Mesenchymal stem cell (in vitro differentiated cells and primary cell): ENCODE data around the gene IFI30.
A peak's percentile ranks its signal among the peaks of the same experiment; 100 is the strongest.
"Not testable (repeated sequence)": the region's sequence is repeated elsewhere in the genome, so short reads cannot be mapped to it uniquely, and the experiment has no call there.

Experiments used
- DNase-seq: peaks from one replicate; pipeline ENCODE4 v3.0.0-alpha.2; 2013
- H2AFZ ChIP-seq: one replicate; pipeline ENCODE4 v1.6.1; 2013; ENCODE audit warnings: low read depth, mild to moderate bottlenecking, control low read depth, inconsistent platforms, low read length, moderate library complexity
- H2AK5ac ChIP-seq: 2 replicates; pipeline ENCODE4 v1.6.1; 2013; ENCODE audit warnings: low read length, moderate library complexity, mild to moderate bottlenecking, inconsistent platforms; ENCODE audit not compliant: severe bottlenecking
- H2BK120ac ChIP-seq: one replicate; pipeline ENCODE4 v1.6.1; 2013; ENCODE audit warnings: low read depth, mild to moderate bottlenecking, inconsistent platforms, low read length, moderate library complexity
- H2BK12ac ChIP-seq, 2 experiments: one replicate each; pipeline ENCODE4 v1.6.1; 2013; ENCODE audit warnings: inconsistent platforms in 2 of 2, low read length in 2 of 2, mild to moderate bottlenecking in 2 of 2, moderate library complexity in 2 of 2, control low read depth in 1 of 2
- H2BK15ac ChIP-seq: one replicate; pipeline ENCODE4 v1.6.1; 2013; ENCODE audit warnings: mild to moderate bottlenecking, low read depth, inconsistent platforms; ENCODE audit not compliant: poor library complexity, severe bottlenecking
- H2BK5ac ChIP-seq: 2 replicates; pipeline ENCODE4 v1.6.1; 2013; ENCODE audit warnings: low read depth, mild to moderate bottlenecking, low read length, control low read depth, inconsistent platforms; ENCODE audit not compliant: poor library complexity, severe bottlenecking
- H3K14ac ChIP-seq, 2 experiments: one replicate each; pipeline ENCODE4 v1.6.1; 2013; ENCODE audit warnings: inconsistent platforms in 2 of 2, low read length in 2 of 2, control low read depth in 1 of 2, mild to moderate bottlenecking in 1 of 2, moderate library complexity in 1 of 2
- H3K18ac ChIP-seq, 2 experiments: one replicate each; pipeline ENCODE4 v1.6.1; 2013; ENCODE audit warnings: inconsistent platforms in 2 of 2, low read length in 2 of 2, control low read depth in 1 of 2, low read depth in 1 of 2, mild to moderate bottlenecking in 1 of 2
- H3K23ac ChIP-seq, 2 experiments: one replicate each; pipeline ENCODE4 v1.6.1; 2013; ENCODE audit warnings: inconsistent platforms in 2 of 2, low read length in 2 of 2, mild to moderate bottlenecking in 2 of 2, moderate library complexity in 2 of 2, control low read depth in 1 of 2
- H3K27ac ChIP-seq: 2 replicates; pipeline ENCODE4 v1.5.1; 2013; ENCODE audit warnings: mild to moderate bottlenecking, moderate library complexity, low read length, control low read depth, inconsistent platforms; ENCODE audit not compliant: poor library complexity, severe bottlenecking
- H3K27me3 ChIP-seq, 2 experiments: 2 replicates each; pipeline versions ENCODE4 v1.6.1 to v1.7.0; 2013; ENCODE audit warnings: low read length in 2 of 2, mild to moderate bottlenecking in 2 of 2, moderate library complexity in 2 of 2, control low read depth in 1 of 2, inconsistent platforms in 1 of 2; ENCODE audit not compliant: control insufficient read depth in 1 of 2, insufficient read depth in 1 of 2
- H3K36me3 ChIP-seq, 2 experiments: 2 replicates each; pipeline versions ENCODE4 v1.6.1 to v1.7.0; 2013; ENCODE audit warnings: low read length in 2 of 2, control low read depth in 1 of 2, inconsistent platforms in 1 of 2, low read depth in 1 of 2, mild to moderate bottlenecking in 1 of 2; ENCODE audit not compliant: insufficient read depth in 2 of 2, control insufficient read depth in 1 of 2
- H3K4ac ChIP-seq, 2 experiments: one replicate each; pipeline ENCODE4 v1.6.1; 2013; ENCODE audit warnings: inconsistent platforms in 2 of 2, low read length in 2 of 2, mild to moderate bottlenecking in 2 of 2, moderate library complexity in 2 of 2, control low read depth in 1 of 2, low read depth in 1 of 2
- H3K4me1 ChIP-seq: 2 replicates; pipeline ENCODE4 v1.6.1; 2013; ENCODE audit warnings: low read depth, low read length, control low read depth; ENCODE audit not compliant: control insufficient read depth, insufficient read depth
- H3K4me2 ChIP-seq: 2 replicates; pipeline ENCODE4 v1.6.1; 2013; ENCODE audit warnings: low read length, mild to moderate bottlenecking, inconsistent platforms; ENCODE audit not compliant: poor library complexity, severe bottlenecking
- H3K4me3 ChIP-seq, 2 experiments: 2 replicates each; pipeline versions ENCODE4 v1.5.1 to v1.7.0; 2013; ENCODE audit warnings: low read length in 2 of 2, mild to moderate bottlenecking in 2 of 2, control low read depth in 1 of 2, low read depth in 1 of 2; ENCODE audit not compliant: insufficient read depth in 1 of 2
- H3K79me1 ChIP-seq: replicated peaks from 2 replicates; pipeline ENCODE4 v1.6.1; 2013; ENCODE audit warnings: mild to moderate bottlenecking, control low read depth, low read length, inconsistent platforms; ENCODE audit not compliant: poor library complexity, severe bottlenecking
- H3K9ac ChIP-seq: 2 replicates; pipeline ENCODE4 v1.7.0; 2013; ENCODE audit warnings: mild to moderate bottlenecking, low read length, moderate library complexity
- H3K9me3 ChIP-seq: 2 replicates; pipeline ENCODE4 v1.7.0; 2013; ENCODE audit warnings: mild to moderate bottlenecking, low read length; ENCODE audit not compliant: control insufficient read depth
- H4K8ac ChIP-seq: one replicate; pipeline ENCODE4 v1.6.1; 2013; ENCODE audit warnings: inconsistent platforms, mild to moderate bottlenecking, low read length, moderate library complexity
- H4K91ac ChIP-seq: one replicate; pipeline ENCODE4 v1.6.1; 2013; ENCODE audit warnings: mild to moderate bottlenecking, low read length, inconsistent platforms
- WGBS: methylation state at CpG from one replicate; pipeline ENCODE4 v1.1.7; 2013; ENCODE audit warnings: mixed read lengths; 5-methylcytosine and 5-hydroxymethylcytosine counted together

IFI30 gene

GRCh38 chr19:18159059-18159616, 14.5 kb upstream of the IFI30 start:
- H2AK5ac ChIP-seq, H3K4me2 ChIP-seq, H3K18ac ChIP-seq, H3K23ac ChIP-seq, H3K9me3 ChIP-seq, H2BK15ac ChIP-seq, DNase-seq, H4K8ac ChIP-seq, H3K4me3 ChIP-seq, H3K14ac ChIP-seq, H2AFZ ChIP-seq, H3K9ac ChIP-seq, H2BK120ac ChIP-seq, H2BK5ac ChIP-seq, H2BK12ac ChIP-seq, H4K91ac ChIP-seq, H3K4ac ChIP-seq, H3K27me3 ChIP-seq, H3K27ac ChIP-seq: not testable (repeated sequence)
- H3K4me1 ChIP-seq, result peaks cover 44% of the 10 kb centered on the region
- peaks cover 25% of the 10 kb centered on the region for H3K79me1 ChIP-seq
- H3K36me3 ChIP-seq, result peaks cover 35 to 64% of the 10 kb centered on the region in 2 experiments
- 94% methylated on average over 4 of the region's 6 CpGs for WGBS

- H3K27ac ChIP-seq, result no peak overlapping the region
- H3K9me3 ChIP-seq, result no peaks in the 10 kb centered on the region
- no peak overlapping the region for H2BK120ac ChIP-seq
- no peak overlapping the region for H2AFZ ChIP-seq
- no peak overlapping the region for H2BK5ac ChIP-seq
- H3K9ac ChIP-seq, result no peak overlapping the region
- H3K14ac ChIP-seq, result no peak overlapping the region
- no peak overlapping the region for H3K4me2 ChIP-seq
- H2AK5ac ChIP-seq, result no peak overlapping the region
- H3K4ac ChIP-seq, result no peak overlapping the region
- no peaks in the 10 kb centered on the region for H3K27me3 ChIP-seq
- peaks cover 37 to 66% of the 10 kb centered on the region in 2 experiments for H3K36me3 ChIP-seq
- peaks cover 25% of the 10 kb centered on the region for H3K79me1 ChIP-seq
- no peak overlapping the region for H2BK12ac ChIP-seq
- H3K18ac ChIP-seq, result no peak overlapping the region
- no peak overlapping the region for H4K91ac ChIP-seq
- WGBS, result 93% methylated on average over 10 of the region's 10 CpGs
- no peak overlapping the region for H4K8ac ChIP-seq
- H3K23ac ChIP-seq, result no peak overlapping the region
- no peak overlapping the region for H2BK15ac ChIP-seq
- DNase-seq, result no peak
- H3K4me3 ChIP-seq, result no peak overlapping the region
- peaks cover 38% of the 10 kb centered on the region for H3K4me1 ChIP-seq
Measured at GRCh38 chr19:18159810-18160209, 13.8 kb upstream of the IFI30 start.

- H3K4me3 ChIP-seq, result peak overlapping the region in 1 of 2 experiments; percentile 61
- no peak overlapping the region for H2BK15ac ChIP-seq
- H2BK5ac ChIP-seq, result no peak overlapping the region
- no peak overlapping the region for H3K27ac ChIP-seq
- H3K4ac ChIP-seq, result no peak overlapping the region
- H3K4me2 ChIP-seq, result peak overlapping the region; percentile 43
- peaks cover 43 to 67% of the 10 kb centered on the region in 2 experiments for H3K36me3 ChIP-seq
- H3K27me3 ChIP-seq, result no peaks in the 10 kb centered on the region
- WGBS, result 95% methylated on average over 13 of the region's 13 CpGs
- peak overlapping the region; percentile 51 for H3K9ac ChIP-seq
- no peak overlapping the region for H2AK5ac ChIP-seq
- H3K23ac ChIP-seq, result no peak overlapping the region
- peaks cover 25% of the 10 kb centered on the region for H3K79me1 ChIP-seq
- H4K8ac ChIP-seq, result peak overlapping the region; percentile 88
- H2BK12ac ChIP-seq, result no peak overlapping the region
- no peak overlapping the region for H2AFZ ChIP-seq
- H3K4me1 ChIP-seq, result peaks cover 34% of the 10 kb centered on the region
- no peak overlapping the region for H2BK120ac ChIP-seq
- H3K14ac ChIP-seq, result peak overlapping the region in 1 of 2 experiments; percentile 44
- H3K9me3 ChIP-seq, result no peaks in the 10 kb centered on the region
- no peak for DNase-seq
- peak overlapping the region; percentile 63 for H4K91ac ChIP-seq
- peak overlapping the region in 1 of 2 experiments; percentile 14 for H3K18ac ChIP-seq
Measured at GRCh38 chr19:18160493-18160970, 13.1 kb upstream of the IFI30 start.

GRCh38 chr19:18160971-18161635, 12.5 kb upstream of the IFI30 start:
- H4K91ac ChIP-seq, result peak overlapping the region; percentile 63
- peak overlapping the region; percentile 88 for H4K8ac ChIP-seq
- DNase-seq, result no peak
- H3K9ac ChIP-seq, result peak overlapping the region; percentile 69
- no peak overlapping the region for H3K4ac ChIP-seq
- H3K36me3 ChIP-seq, result peaks cover 43 to 67% of the 10 kb centered on the region in 2 experiments
- H2BK5ac ChIP-seq, result no peak overlapping the region
- peak overlapping the region in 1 of 2 experiments; percentile 44 for H3K14ac ChIP-seq
- H3K23ac ChIP-seq, result no peak overlapping the region
- H2AFZ ChIP-seq, result no peak overlapping the region
- peaks cover 25% of the 10 kb centered on the region for H3K79me1 ChIP-seq
- 16% methylated on average over 37 of the region's 66 CpGs for WGBS
- H3K9me3 ChIP-seq, result no peaks in the 10 kb centered on the region
- peak overlapping the region; percentile 43 for H3K4me2 ChIP-seq
- peaks cover 29% of the 10 kb centered on the region for H3K4me1 ChIP-seq
- peak overlapping the region; percentile 55 for H2AK5ac ChIP-seq
- H3K27ac ChIP-seq, result no peak overlapping the region
- peak overlapping the region; percentile 33 to 76 for H3K4me3 ChIP-seq
- peak overlapping the region; percentile 55 to 75 for H3K18ac ChIP-seq
- H2BK15ac ChIP-seq, result no peak overlapping the region
- no peaks in the 10 kb centered on the region for H3K27me3 ChIP-seq
- no peak overlapping the region for H2BK120ac ChIP-seq
- H2BK12ac ChIP-seq, result no peak overlapping the region
